ENCODE results near the gene INSYN2A.
A peak's percentile ranks its signal among the peaks of the same experiment; 100 is the strongest.

INSYN2A gene

DNA sequence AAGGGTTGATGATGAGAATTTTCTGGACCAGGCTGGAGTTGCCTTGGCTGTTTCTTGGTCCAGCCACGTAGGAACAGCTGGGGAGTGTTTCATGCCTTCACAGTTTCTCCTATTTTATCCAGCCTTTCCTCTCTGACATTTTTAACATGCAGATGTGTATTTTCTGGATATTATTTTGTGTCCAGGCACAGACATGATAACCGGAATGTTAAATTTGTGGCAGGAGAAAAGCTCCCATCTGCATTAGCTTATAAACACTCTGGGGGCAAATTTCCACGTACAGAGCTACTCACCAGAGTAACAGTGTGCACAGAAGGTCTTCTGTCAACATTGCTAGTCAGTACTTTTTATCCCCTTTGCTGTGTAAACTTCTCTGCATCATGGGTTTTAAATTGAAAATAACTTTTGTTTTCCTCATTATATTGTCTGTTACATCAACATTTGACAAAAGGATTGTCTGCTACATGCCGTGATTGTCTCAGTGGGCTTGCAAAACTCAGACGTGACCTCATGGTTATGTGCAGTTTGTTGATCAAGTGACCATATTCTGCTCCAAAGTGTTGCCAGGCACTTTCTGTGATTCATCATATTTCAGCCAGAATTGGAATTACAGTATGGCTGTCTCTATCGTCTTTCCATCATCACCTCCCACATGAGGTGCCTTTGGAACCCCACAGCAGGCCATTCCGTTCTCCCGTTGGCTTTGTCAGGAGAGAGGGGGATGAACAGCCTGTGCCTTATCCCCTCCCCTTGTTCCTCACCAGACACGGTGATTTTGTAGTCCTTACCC is 41.4 kb downstream of the INSYN2A start:
- TF ChIP-seq ZNF70 (CRISPR knock-in tag; IDR thresholded peaks at IDR 0.05) (no peak), ZC3H10 (CRISPR knock-in tag; IDR thresholded peaks at IDR 0.05) (no peak), ISL1 (CRISPR knock-in tag; IDR thresholded peaks at IDR 0.05) (no peak)
- no peak for ATAC-seq

DNA sequence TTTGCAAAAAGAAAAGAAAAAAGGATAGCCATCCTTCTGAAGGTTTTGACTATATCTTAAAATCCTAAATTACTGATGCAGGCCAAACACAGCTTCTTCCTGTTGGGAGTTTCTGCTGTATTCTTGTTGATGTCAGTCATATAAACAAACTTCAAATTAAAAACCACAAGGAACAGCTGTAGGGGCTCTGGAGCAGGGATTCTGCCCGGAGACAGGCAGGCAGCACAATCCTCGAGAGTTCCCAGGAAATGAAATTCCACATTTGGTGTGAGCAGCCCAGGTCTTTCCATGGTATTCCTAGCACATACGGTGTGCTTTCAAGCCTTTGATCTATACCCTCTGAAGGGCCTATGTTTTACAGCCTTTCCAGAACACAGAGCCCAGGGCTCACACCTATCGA is 43.2 kb downstream of the INSYN2A start:
- no peak for TF ChIP-seq BACH2 (CRISPR knock-in tag; IDR thresholded peaks at IDR 0.05; ENCODE audit: borderline replicate concordance)
- TF ChIP-seq ZFP30 (CRISPR knock-in tag; IDR thresholded peaks at IDR 0.05): no peak
- no peak for TF ChIP-seq CSDC2 (CRISPR knock-in tag; IDR thresholded peaks at IDR 0.05)
- ATAC-seq: no peak

DNA sequence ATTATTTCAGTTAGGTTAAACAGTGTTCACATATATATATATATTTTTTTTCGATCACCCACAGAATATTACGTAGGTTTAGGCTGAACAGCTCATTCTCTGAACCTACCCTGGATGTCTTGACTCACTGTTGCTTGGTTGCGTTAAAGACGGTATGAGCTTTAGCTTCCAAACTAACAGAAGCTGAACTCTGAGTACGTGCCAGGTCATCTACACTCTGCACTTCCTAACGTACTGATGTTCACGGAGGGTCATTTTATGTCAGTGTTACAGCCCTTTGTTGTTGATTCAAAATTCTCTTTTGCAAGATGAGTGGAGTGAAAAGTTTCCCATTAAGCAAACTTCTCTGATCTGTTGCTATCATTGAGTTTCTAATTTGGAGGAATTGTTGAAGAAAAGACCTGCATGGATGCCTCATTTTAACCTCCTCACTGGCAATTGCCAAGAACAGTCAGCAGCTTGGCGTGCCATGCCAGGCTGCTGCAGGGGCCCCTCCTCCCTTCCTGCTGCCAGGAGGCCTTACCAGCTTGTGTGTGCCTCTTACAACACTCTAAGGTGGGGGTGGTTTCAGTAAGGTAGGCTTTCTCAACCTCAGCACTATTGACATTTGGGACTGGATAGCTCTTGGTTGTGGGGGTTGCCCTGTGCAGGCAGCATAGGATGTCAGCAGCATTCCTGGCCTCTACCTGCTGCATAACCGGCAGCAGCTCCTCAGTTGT is 44.3 kb downstream of the INSYN2A start:
- TF ChIP-seq PPARA (CRISPR knock-in tag; IDR thresholded peaks at IDR 0.05; ENCODE audit: borderline replicate concordance) (no peak), ZNF8 (CRISPR knock-in tag; IDR thresholded peaks at IDR 0.05) (no peak), ZNF565 (CRISPR knock-in tag; conservative IDR thresholded peaks at IDR 0.05; ENCODE audit: low read depth) (no peak), GLIS3 (CRISPR knock-in tag; IDR thresholded peaks at IDR 0.05) (no peak), TCF4 (CRISPR knock-in tag; IDR thresholded peaks at IDR 0.05; ENCODE audit: borderline replicate concordance) (no peak), SNAI2 (CRISPR knock-in tag; IDR thresholded peaks at IDR 0.05) (no peak), ZNF70 (CRISPR knock-in tag; IDR thresholded peaks at IDR 0.05) (no peak), ISL1 (CRISPR knock-in tag; IDR thresholded peaks at IDR 0.05) (no peak), ESRRG (CRISPR knock-in tag; IDR thresholded peaks at IDR 0.05) (no peak), ZC3H10 (CRISPR knock-in tag; IDR thresholded peaks at IDR 0.05) (no peak), ARNTL (CRISPR knock-in tag; IDR thresholded peaks at IDR 0.05; ENCODE audit: borderline replicate concordance, low read depth) (no peak), OSR1 (CRISPR knock-in tag; IDR thresholded peaks at IDR 0.05) (no peak), CSDC2 (CRISPR knock-in tag; IDR thresholded peaks at IDR 0.05) (no peak), BACH2 (CRISPR knock-in tag; IDR thresholded peaks at IDR 0.05; ENCODE audit: borderline replicate concordance) (no peak), ZFP3 (CRISPR knock-in tag; IDR thresholded peaks at IDR 0.05) (no peak), RARB (CRISPR knock-in tag; IDR thresholded peaks at IDR 0.05) (no peak)
- TF ChIP-seq, protein P1, sequence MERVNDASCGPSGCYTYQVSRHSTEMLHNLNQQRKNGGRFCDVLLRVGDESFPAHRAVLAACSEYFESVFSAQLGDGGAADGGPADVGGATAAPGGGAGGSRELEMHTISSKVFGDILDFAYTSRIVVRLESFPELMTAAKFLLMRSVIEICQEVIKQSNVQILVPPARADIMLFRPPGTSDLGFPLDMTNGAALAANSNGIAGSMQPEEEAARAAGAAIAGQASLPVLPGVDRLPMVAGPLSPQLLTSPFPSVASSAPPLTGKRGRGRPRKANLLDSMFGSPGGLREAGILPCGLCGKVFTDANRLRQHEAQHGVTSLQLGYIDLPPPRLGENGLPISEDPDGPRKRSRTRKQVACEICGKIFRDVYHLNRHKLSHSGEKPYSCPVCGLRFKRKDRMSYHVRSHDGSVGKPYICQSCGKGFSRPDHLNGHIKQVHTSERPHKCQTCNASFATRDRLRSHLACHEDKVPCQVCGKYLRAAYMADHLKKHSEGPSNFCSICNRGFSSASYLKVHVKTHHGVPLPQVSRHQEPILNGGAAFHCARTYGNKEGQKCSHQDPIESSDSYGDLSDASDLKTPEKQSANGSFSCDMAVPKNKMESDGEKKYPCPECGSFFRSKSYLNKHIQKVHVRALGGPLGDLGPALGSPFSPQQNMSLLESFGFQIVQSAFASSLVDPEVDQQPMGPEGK (CRISPR knock-in tag; IDR thresholded peaks at IDR 0.05; ENCODE audit: borderline replicate concordance): no peak
- TF ChIP-seq, protein P2, sequence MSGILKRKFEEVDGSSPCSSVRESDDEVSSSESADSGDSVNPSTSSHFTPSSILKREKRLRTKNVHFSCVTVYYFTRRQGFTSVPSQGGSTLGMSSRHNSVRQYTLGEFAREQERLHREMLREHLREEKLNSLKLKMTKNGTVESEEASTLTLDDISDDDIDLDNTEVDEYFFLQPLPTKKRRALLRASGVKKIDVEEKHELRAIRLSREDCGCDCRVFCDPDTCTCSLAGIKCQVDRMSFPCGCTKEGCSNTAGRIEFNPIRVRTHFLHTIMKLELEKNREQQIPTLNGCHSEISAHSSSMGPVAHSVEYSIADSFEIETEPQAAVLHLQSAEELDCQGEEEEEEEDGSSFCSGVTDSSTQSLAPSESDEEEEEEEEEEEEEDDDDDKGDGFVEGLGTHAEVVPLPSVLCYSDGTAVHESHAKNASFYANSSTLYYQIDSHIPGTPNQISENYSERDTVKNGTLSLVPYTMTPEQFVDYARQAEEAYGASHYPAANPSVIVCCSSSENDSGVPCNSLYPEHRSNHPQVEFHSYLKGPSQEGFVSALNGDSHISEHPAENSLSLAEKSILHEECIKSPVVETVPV (CRISPR knock-in tag; IDR thresholded peaks at IDR 0.05): no peak
- TF ChIP-seq, protein P3, sequence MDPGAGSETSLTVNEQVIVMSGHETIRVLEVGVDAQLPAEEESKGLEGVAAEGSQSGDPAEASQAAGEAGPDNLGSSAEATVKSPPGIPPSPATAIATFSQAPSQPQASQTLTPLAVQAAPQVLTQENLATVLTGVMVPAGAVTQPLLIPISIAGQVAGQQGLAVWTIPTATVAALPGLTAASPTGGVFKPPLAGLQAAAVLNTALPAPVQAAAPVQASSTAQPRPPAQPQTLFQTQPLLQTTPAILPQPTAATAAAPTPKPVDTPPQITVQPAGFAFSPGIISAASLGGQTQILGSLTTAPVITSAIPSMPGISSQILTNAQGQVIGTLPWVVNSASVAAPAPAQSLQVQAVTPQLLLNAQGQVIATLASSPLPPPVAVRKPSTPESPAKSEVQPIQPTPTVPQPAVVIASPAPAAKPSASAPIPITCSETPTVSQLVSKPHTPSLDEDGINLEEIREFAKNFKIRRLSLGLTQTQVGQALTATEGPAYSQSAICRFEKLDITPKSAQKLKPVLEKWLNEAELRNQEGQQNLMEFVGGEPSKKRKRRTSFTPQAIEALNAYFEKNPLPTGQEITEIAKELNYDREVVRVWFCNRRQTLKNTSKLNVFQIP (CRISPR knock-in tag; IDR thresholded peaks at IDR 0.05; ENCODE audit: borderline replicate concordance, low read depth): no peak
- no peak for ATAC-seq

DNA sequence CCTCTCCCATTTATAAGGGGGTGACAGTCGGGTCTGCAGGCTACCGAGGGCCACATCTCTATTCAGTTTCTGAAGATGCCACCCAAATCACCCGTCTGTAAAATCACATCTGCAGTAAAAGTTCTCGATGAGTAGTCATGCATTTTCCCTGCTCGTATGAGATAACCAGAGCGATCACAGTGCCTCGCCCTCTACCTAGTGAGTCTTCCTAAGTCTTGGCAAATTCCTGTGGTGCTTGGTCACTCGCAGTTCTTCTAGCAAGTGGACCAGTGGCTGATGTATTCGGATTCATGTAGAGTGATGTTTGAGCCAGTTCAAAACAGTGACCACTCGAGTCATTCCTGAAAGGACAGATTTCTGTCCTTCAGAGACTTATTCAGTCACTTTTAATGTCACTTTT is 44.9 kb downstream of the INSYN2A start:
- no peak for ATAC-seq
- TF ChIP-seq ZNF70 (CRISPR knock-in tag; IDR thresholded peaks at IDR 0.05): no peak

DNA sequence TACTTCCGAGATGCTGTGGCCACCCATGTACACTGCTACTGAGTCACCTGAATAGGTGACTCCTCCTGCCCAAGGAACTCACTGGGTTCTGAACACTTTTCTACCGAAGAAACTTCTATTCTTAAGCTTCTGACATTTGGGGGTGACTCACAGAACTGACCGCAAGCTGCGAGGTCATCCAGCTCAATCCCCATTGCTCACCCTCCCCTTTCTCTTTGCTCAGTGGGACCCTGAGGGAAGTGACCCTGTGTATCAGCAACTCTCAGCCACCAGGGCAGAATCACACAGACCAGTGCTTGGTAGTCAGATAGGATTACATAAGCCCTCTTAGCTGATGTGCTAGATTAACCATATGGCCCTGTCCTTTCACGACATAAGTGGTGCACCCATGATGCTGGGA is 46.3 kb downstream of the INSYN2A start:
- ATAC-seq: peak; percentile 22
- TF ChIP-seq TOX (CRISPR knock-in tag; IDR thresholded peaks at IDR 0.05; ENCODE audit: borderline replicate concordance): no peak
- TF ChIP-seq, protein P2 (CRISPR knock-in tag; IDR thresholded peaks at IDR 0.05): no peak
- TF ChIP-seq ZFP30 (CRISPR knock-in tag; IDR thresholded peaks at IDR 0.05): no peak
- TF ChIP-seq, protein P4, sequence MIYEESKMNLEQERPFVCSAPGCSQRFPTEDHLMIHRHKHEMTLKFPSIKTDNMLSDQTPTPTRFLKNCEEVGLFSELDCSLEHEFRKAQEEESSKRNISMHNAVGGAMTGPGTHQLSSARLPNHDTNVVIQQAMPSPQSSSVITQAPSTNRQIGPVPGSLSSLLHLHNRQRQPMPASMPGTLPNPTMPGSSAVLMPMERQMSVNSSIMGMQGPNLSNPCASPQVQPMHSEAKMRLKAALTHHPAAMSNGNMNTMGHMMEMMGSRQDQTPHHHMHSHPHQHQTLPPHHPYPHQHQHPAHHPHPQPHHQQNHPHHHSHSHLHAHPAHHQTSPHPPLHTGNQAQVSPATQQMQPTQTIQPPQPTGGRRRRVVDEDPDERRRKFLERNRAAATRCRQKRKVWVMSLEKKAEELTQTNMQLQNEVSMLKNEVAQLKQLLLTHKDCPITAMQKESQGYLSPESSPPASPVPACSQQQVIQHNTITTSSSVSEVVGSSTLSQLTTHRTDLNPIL (CRISPR knock-in tag; IDR thresholded peaks at IDR 0.05; ENCODE audit: low read depth): no peak
- no peak for TF ChIP-seq ESRRG (CRISPR knock-in tag; IDR thresholded peaks at IDR 0.05)
- TF ChIP-seq ZNF565 (CRISPR knock-in tag; conservative IDR thresholded peaks at IDR 0.05; ENCODE audit: low read depth): no peak
- no peak for TF ChIP-seq GLIS3 (CRISPR knock-in tag; IDR thresholded peaks at IDR 0.05)
- TF ChIP-seq ZNF70 (CRISPR knock-in tag; IDR thresholded peaks at IDR 0.05): no peak
